ENCODE measurements around the gene KRTAP10-6.
"Not testable (repeated sequence)": the region's sequence is repeated elsewhere in the genome, so short reads cannot be mapped to it uniquely, and the experiment has no call there.

Gene KRTAP10-6

DNA sequence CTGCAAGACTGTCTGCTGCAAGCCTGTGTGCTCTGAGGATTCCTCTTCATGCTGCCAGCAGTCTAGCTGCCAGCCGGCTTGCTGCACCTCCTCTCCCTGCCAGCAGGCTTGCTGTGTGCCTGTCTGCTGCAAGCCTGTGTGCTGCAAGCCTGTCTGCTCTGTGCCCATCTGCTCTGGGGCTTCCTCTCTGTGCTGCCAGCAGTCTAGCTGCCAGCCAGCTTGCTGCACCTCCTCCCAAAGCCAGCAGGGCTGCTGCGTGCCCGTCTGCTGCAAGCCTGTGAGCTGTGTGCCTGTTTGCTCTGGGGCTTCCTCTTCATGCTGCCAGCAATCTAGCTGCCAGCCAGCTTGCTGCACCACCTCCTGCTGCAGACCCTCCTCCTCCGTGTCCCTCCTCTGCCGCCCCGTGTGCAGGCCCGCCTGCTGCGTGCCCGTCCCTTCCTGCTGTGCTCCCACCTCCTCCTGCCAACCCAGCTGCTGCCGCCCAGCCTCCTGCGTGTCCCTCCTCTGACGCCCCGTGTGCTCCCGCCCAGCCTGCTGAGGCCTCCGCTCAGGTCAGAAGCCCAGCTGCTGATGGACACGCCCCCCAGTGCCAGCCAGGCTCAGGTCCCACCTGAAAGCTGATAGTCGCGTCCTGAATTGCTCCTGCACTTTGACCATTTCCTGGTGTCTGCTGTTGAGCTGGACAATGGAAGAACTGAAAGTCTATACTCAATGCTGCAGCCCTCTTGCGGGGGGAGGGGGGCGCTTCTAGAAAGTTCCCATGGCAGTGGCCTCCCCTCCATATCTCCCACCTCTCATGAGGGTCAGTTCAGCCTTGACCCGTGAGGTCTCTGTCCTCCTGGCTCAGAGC lies 17.6 kb downstream of the KRTAP10-6 start:
- H3K9ac ChIP-seq (ENCODE audit: low read length) = no peak overlapping the region
- H2BK12ac ChIP-seq (ENCODE audit: low read length) = no peak overlapping the region
- no peak overlapping the region for H3K4me3 ChIP-seq (ENCODE audit: low read depth, low read length)
- no peak overlapping the region for H3K4ac ChIP-seq (ENCODE audit: low read depth, low read length)
- H3K18ac ChIP-seq (ENCODE audit: low read length) = no peak overlapping the region
- H3K36me3 ChIP-seq (ENCODE audit: control insufficient read depth in 1 of 2, insufficient read depth in 2 of 2, low read length in 2 of 2) = no peaks in the 10 kb centered on the region
- no peaks in the 10 kb centered on the region for H3K79me1 ChIP-seq (ENCODE audit: low read length)
- WGBS (ENCODE audit: extremely low coverage, insufficient coverage, insufficient read length) = no CpG with 5 or more reads among the region's 21 CpGs
- no peak overlapping the region for H2AFZ ChIP-seq (ENCODE audit: insufficient read depth, low read length, poor library complexity)
- H3K14ac ChIP-seq (ENCODE audit: low read length) = no peak overlapping the region
- no peak overlapping the region for H4K91ac ChIP-seq (ENCODE audit: low read depth, low read length)
- no peaks in the 10 kb centered on the region for H3K4me1 ChIP-seq (ENCODE audit: control insufficient read depth in 1 of 2, insufficient read depth in 2 of 2, low read length in 2 of 2)
- no peak overlapping the region for H2AK5ac ChIP-seq (ENCODE audit: low read length)
- H2BK5ac ChIP-seq (ENCODE audit: low read depth, low read length, poor library complexity) = no peak overlapping the region
- H3K27ac ChIP-seq (ENCODE audit: low read depth, low read length) = no peak overlapping the region
- H3K27me3 ChIP-seq (ENCODE audit: insufficient read depth, low read length) = no peaks in the 10 kb centered on the region
- peaks cover 23% of the 10 kb centered on the region for H3K9me3 ChIP-seq (ENCODE audit: insufficient read depth, low read depth, low read length)
- H3K4me2 ChIP-seq (ENCODE audit: low read length) = no peak overlapping the region
- H3K79me2 ChIP-seq (ENCODE audit: control insufficient read depth, insufficient read depth, low read length, poor library complexity) = no peaks in the 10 kb centered on the region
- H3K23ac ChIP-seq (ENCODE audit: low read length) = no peak overlapping the region
- DNase-seq = no peak
- no peak overlapping the region for H2BK120ac ChIP-seq (ENCODE audit: insufficient read depth, low read length, poor library complexity)
- no peak overlapping the region for H4K12ac ChIP-seq (ENCODE audit: low read depth, low read length)
- H4K8ac ChIP-seq (ENCODE audit: low read depth, low read length) = no peak overlapping the region

DNA sequence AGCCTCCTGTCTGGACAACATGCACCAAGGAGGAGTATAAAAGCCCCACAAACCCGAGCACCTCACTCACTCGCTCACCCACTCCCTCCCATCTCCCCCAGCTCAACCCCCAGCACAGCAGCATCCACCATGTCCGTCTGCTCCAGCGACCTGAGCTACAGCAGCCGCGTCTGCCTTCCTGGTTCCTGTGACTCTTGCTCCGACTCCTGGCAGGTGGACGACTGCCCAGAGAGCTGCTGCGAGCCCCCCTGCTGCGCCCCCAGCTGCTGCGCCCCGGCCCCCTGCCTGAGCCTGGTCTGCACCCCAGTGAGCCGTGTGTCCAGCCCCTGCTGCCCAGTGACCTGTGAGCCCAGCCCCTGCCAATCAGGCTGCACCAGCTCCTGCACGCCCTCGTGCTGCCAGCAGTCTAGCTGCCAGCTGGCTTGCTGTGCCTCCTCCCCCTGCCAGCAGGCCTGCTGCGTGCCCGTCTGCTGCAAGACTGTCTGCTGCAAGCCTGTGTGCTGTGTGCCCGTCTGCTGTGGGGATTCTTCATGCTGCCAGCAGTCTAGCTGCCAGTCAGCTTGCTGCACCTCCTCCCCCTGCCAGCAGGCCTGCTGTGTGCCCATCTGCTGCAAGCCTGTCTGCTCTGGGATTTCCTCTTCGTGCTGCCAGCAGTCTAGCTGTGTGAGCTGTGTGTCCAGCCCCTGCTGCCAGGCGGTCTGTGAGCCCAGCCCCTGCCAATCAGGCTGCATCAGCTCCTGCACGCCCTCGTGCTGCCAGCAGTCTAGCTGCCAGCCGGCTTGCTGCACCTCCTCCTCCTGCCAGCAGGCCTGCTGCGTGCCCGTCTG lies 18.5 kb downstream of the KRTAP10-6 start, which contains the start of gene KRTAP10-4:
KRTAP10-4 (plus strand) TSS at position 100 of the 827 bp plus-strand sequence; CDS start at position 130, 30 bp downstream.
- H3K79me2 ChIP-seq (ENCODE audit: control insufficient read depth, insufficient read depth, low read length, poor library complexity); H3K14ac ChIP-seq (ENCODE audit: low read length); H2BK12ac ChIP-seq (ENCODE audit: low read length); H3K4me2 ChIP-seq (ENCODE audit: low read length); H2AK5ac ChIP-seq (ENCODE audit: low read length); H3K4ac ChIP-seq (ENCODE audit: low read depth, low read length); H4K91ac ChIP-seq (ENCODE audit: low read depth, low read length); H2BK120ac ChIP-seq (ENCODE audit: insufficient read depth, low read length, poor library complexity); H3K18ac ChIP-seq (ENCODE audit: low read length); H3K4me3 ChIP-seq (ENCODE audit: low read depth, low read length); H3K4me1 ChIP-seq (ENCODE audit: control insufficient read depth in 1 of 2, insufficient read depth in 2 of 2, low read length in 2 of 2); H2BK5ac ChIP-seq (ENCODE audit: low read depth, low read length, poor library complexity); H3K23ac ChIP-seq (ENCODE audit: low read length); H3K27me3 ChIP-seq (ENCODE audit: insufficient read depth, low read length); H3K36me3 ChIP-seq (ENCODE audit: control insufficient read depth in 1 of 2, insufficient read depth in 2 of 2, low read length in 2 of 2); H3K79me1 ChIP-seq (ENCODE audit: low read length); H4K8ac ChIP-seq (ENCODE audit: low read depth, low read length); DNase-seq; H3K9ac ChIP-seq (ENCODE audit: low read length); H2AFZ ChIP-seq (ENCODE audit: insufficient read depth, low read length, poor library complexity); H3K27ac ChIP-seq (ENCODE audit: low read depth, low read length); H4K12ac ChIP-seq (ENCODE audit: low read depth, low read length): not testable (repeated sequence)
- no CpG with 5 or more reads among the region's 25 CpGs for WGBS (ENCODE audit: extremely low coverage, insufficient coverage, insufficient read length)
- peaks cover 21% of the 10 kb centered on the region for H3K9me3 ChIP-seq (ENCODE audit: insufficient read depth, low read depth, low read length)

DNA sequence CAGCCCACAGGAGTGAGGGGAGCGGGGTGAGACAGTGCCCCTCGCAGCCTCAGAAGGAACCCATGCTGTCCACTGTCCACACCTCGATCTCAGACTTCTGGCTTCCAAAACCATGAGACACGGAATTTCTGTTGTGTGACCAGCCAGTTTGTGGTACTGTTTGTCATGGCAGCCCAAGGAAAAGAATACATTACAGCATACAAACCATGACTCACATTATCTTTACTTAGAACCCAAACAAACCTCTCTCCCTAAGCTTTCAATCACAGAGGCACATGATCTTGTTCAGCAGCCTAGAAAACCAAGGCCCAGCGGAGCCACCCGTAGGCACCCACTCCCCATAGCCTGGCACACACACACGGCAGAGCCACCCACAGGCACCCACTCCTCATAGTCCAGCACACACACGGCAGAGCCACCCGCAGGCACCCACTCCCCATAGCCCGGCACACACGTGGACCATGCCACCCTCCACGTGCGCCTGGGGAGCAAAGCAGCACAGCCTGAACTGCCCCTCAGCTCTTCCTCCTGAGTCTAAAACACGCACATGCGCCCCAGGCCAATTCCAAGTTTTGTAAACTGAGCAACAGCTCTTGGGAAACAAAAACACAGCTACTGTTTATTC lies 19.2 kb downstream of the KRTAP10-6 start:
- H2BK5ac ChIP-seq (ENCODE audit: low read depth, low read length, poor library complexity) = no peak overlapping the region
- H3K18ac ChIP-seq (ENCODE audit: low read length) = no peak overlapping the region
- no peak overlapping the region for H3K4me3 ChIP-seq (ENCODE audit: low read depth, low read length)
- H3K9me3 ChIP-seq (ENCODE audit: insufficient read depth, low read depth, low read length) = peaks cover 17% of the 10 kb centered on the region
- no peak overlapping the region for H2BK120ac ChIP-seq (ENCODE audit: insufficient read depth, low read length, poor library complexity)
- no peaks in the 10 kb centered on the region for H3K79me2 ChIP-seq (ENCODE audit: control insufficient read depth, insufficient read depth, low read length, poor library complexity)
- no peak overlapping the region for H3K4me2 ChIP-seq (ENCODE audit: low read length)
- H3K14ac ChIP-seq (ENCODE audit: low read length) = no peak overlapping the region
- no peak overlapping the region for H3K9ac ChIP-seq (ENCODE audit: low read length)
- no peak for DNase-seq
- no peak overlapping the region for H3K4ac ChIP-seq (ENCODE audit: low read depth, low read length)
- H4K12ac ChIP-seq (ENCODE audit: low read depth, low read length) = no peak overlapping the region
- no peak overlapping the region for H2BK12ac ChIP-seq (ENCODE audit: low read length)
- H2AK5ac ChIP-seq (ENCODE audit: low read length) = no peak overlapping the region
- H4K91ac ChIP-seq (ENCODE audit: low read depth, low read length) = no peak overlapping the region
- no CpG with 5 or more reads among the region's 15 CpGs for WGBS (ENCODE audit: extremely low coverage, insufficient coverage, insufficient read length)
- no peak overlapping the region for H3K27ac ChIP-seq (ENCODE audit: low read depth, low read length)
- H3K79me1 ChIP-seq (ENCODE audit: low read length) = no peaks in the 10 kb centered on the region
- H3K36me3 ChIP-seq (ENCODE audit: control insufficient read depth in 1 of 2, insufficient read depth in 2 of 2, low read length in 2 of 2) = no peaks in the 10 kb centered on the region
- no peak overlapping the region for H2AFZ ChIP-seq (ENCODE audit: insufficient read depth, low read length, poor library complexity)
- H3K23ac ChIP-seq (ENCODE audit: low read length) = no peak overlapping the region
- no peaks in the 10 kb centered on the region for H3K4me1 ChIP-seq (ENCODE audit: control insufficient read depth in 1 of 2, insufficient read depth in 2 of 2, low read length in 2 of 2)
- no peak overlapping the region for H4K8ac ChIP-seq (ENCODE audit: low read depth, low read length)
- H3K27me3 ChIP-seq (ENCODE audit: insufficient read depth, low read length) = no peaks in the 10 kb centered on the region
